SK-N-SH treated with all-trans-retinoic acid at 6 μM for 48 hours (cell line): ENCODE measurements around the gene NTN1.

ENCODE experiments used
- ATAC-seq: fragments of 200-7000 bp; cut with Tn5 transposase; 3 replicates; pipeline ENCODE4 v1.9.1; 2020; ENCODE audit warnings: mild to moderate bottlenecking, moderate library complexity
- BACH2 ChIP-seq: fragments of 250-450 bp; sonication (Bioruptor Pico); IDR thresholded peaks from 2 replicates; pipeline ENCODE4 v1.9.0; 2021; ENCODE audit warnings: mild to moderate bottlenecking, borderline replicate concordance
- CSDC2 ChIP-seq: fragments of 250-450 bp; sonication (Bioruptor Pico); IDR thresholded peaks from 2 replicates; pipeline ENCODE4 v1.5.0; 2020; ENCODE audit warnings: mild to moderate bottlenecking, moderate library complexity
- GLIS3 ChIP-seq: fragments of 250-450 bp; sonication (Bioruptor Pico); IDR thresholded peaks from 2 replicates; pipeline ENCODE4 v1.5.0; 2020; ENCODE audit warnings: mild to moderate bottlenecking, moderate library complexity
- ISL1 ChIP-seq: fragments of 250-450 bp; sonication (Bioruptor Pico); IDR thresholded peaks from 2 replicates; pipeline ENCODE4 v2.1.2; 2022; ENCODE audit warnings: mild to moderate bottlenecking, moderate library complexity
- OSR1 ChIP-seq: fragments of 250-450 bp; sonication (Bioruptor Pico); IDR thresholded peaks from 2 replicates; pipeline ENCODE4 v1.8.0; 2022; ENCODE audit warnings: moderate library complexity, mild to moderate bottlenecking, inconsistent platforms
- PPARA ChIP-seq: fragments of 250-450 bp; sonication (Bioruptor Pico); IDR thresholded peaks from 2 replicates; pipeline ENCODE4 v1.5.0; 2020; ENCODE audit warnings: mild to moderate bottlenecking, borderline replicate concordance
- RARB ChIP-seq: fragments of 250-450 bp; sonication (Bioruptor Pico); IDR thresholded peaks from 2 replicates; pipeline ENCODE4 v1.8.0; 2021; ENCODE audit warnings: mild to moderate bottlenecking, moderate library complexity
- TOX ChIP-seq: fragments of 250-450 bp; sonication (Bioruptor Pico); IDR thresholded peaks from 2 replicates; pipeline ENCODE4 v1.8.0; 2021; ENCODE audit warnings: mild to moderate bottlenecking, moderate library complexity, borderline replicate concordance
- ZFP3 ChIP-seq: fragments of 250-450 bp; sonication (Bioruptor Pico); IDR thresholded peaks from 2 replicates; pipeline ENCODE4 v1.5.0; 2020; ENCODE audit warnings: mild to moderate bottlenecking, moderate library complexity
- ZNF565 ChIP-seq: fragments of 450-650 bp; formaldehyde crosslinking; conservative IDR thresholded peaks from 2 replicates; pipeline ENCODE4 v1.5.0; 2020; ENCODE audit warnings: low read depth, mild to moderate bottlenecking, moderate library complexity
- ZNF70 ChIP-seq: fragments of 450-650 bp; formaldehyde crosslinking; IDR thresholded peaks from 2 replicates; pipeline ENCODE4 v1.5.0; 2020; ENCODE audit warnings: mild to moderate bottlenecking, moderate library complexity
- ZNF8 ChIP-seq: fragments of 450-650 bp; formaldehyde crosslinking; IDR thresholded peaks from 2 replicates; pipeline ENCODE4 v1.5.0; 2020; ENCODE audit warnings: mild to moderate bottlenecking, moderate library complexity
- TF ChIP-seq, protein P1 (sequence below): fragments of 250-450 bp; sonication (Bioruptor Pico); IDR thresholded peaks from 2 replicates; pipeline ENCODE4 v1.5.0; 2020; ENCODE audit warnings: mild to moderate bottlenecking, moderate library complexity
- TF ChIP-seq, protein P2 (sequence below): fragments of 250-450 bp; sonication (Bioruptor Pico); IDR thresholded peaks from 2 replicates; pipeline ENCODE4 v1.5.1; 2021; ENCODE audit warnings: mild to moderate bottlenecking, moderate library complexity
- TF ChIP-seq, protein P3 (sequence below): fragments of 250-450 bp; sonication (Bioruptor Pico); IDR thresholded peaks from 2 replicates; pipeline ENCODE4 v1.5.1; 2020; ENCODE audit warnings: low read depth, mild to moderate bottlenecking, moderate library complexity
- TF ChIP-seq, protein P4 (sequence below): fragments of 250-450 bp; sonication (Bioruptor Pico); IDR thresholded peaks from 2 replicates; pipeline ENCODE4 v1.8.0; 2020; ENCODE audit warnings: mild to moderate bottlenecking, moderate library complexity, borderline replicate concordance
- TF ChIP-seq, protein P5 (sequence below): fragments of 250-450 bp; sonication (Bioruptor Pico); IDR thresholded peaks from 2 replicates; pipeline ENCODE4 v1.8.0; 2021; ENCODE audit warnings: low read depth, mild to moderate bottlenecking, moderate library complexity, borderline replicate concordance

NTN1 gene

DNA sequence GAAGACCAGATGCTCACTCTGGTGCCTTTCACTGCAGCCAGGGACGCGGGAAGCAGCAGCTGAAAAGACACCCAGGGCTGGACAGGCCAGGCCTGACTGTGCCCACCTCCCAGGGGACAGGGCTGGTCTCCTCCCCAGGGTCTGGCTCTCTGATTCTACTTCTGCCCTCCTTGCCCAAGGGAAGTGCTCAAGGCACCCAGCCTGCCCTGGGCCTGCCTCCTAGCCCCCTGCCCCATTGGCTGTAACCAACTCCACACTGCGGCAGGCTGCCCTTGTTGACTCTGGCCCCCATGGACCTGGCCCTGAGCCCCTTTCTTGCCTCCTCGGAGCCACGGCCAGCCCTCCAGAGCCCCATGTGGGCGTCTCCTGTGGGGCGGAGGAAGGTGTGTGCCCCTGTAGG, 212.5 kb downstream of the NTN1 start:
- no peak for ATAC-seq
- TF ChIP-seq TOX, result no peak
- no peak for TF ChIP-seq ZNF70 (CRISPR knock-in tag)
- no peak for TF ChIP-seq BACH2
- TF ChIP-seq, all 23 proteins: peak for 0

DNA sequence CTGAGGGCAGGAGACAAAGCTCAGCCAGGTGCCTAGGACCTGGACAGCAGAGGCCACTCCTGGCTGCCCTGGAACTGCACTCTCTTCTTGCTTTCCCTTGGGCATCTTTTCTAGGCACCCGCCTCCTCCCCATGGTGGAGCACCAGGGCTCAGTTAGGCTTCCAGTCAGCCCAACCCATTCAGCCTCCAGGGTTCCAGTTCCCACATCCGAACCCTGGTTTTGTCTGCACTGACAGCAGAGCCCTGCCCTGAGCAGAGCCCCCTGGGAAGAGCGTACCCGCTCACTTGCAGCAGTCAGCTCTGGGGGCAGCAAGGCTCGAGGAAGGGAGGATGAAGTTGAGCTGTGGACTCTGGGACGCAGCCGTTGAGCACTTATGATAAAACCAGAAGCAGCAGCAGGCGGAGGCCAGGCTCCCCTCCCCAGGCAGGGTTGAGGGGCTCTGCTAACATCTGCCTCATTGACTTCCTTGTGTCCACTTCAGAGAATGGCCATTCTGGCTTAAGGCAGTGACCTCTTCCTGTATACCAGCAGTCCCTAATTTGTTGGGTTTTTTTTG, 213.2 kb downstream of the NTN1 start:
- no peak for ATAC-seq
- TF ChIP-seq OSR1 (CRISPR knock-in tag) (no peak), RARB (CRISPR knock-in tag) (no peak), BACH2 (no peak), ZNF8 (no peak), ZFP3 (CRISPR knock-in tag) (no peak), GLIS3 (CRISPR knock-in tag) (no peak)
- TF ChIP-seq, protein P1, sequence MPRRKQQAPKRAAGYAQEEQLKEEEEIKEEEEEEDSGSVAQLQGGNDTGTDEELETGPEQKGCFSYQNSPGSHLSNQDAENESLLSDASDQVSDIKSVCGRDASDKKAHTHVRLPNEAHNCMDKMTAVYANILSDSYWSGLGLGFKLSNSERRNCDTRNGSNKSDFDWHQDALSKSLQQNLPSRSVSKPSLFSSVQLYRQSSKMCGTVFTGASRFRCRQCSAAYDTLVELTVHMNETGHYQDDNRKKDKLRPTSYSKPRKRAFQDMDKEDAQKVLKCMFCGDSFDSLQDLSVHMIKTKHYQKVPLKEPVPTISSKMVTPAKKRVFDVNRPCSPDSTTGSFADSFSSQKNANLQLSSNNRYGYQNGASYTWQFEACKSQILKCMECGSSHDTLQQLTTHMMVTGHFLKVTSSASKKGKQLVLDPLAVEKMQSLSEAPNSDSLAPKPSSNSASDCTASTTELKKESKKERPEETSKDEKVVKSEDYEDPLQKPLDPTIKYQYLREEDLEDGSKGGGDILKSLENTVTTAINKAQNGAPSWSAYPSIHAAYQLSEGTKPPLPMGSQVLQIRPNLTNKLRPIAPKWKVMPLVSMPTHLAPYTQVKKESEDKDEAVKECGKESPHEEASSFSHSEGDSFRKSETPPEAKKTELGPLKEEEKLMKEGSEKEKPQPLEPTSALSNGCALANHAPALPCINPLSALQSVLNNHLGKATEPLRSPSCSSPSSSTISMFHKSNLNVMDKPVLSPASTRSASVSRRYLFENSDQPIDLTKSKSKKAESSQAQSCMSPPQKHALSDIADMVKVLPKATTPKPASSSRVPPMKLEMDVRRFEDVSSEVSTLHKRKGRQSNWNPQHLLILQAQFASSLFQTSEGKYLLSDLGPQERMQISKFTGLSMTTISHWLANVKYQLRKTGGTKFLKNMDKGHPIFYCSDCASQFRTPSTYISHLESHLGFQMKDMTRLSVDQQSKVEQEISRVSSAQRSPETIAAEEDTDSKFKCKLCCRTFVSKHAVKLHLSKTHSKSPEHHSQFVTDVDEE (CRISPR knock-in tag), result no peak
- TF ChIP-seq, protein P2, sequence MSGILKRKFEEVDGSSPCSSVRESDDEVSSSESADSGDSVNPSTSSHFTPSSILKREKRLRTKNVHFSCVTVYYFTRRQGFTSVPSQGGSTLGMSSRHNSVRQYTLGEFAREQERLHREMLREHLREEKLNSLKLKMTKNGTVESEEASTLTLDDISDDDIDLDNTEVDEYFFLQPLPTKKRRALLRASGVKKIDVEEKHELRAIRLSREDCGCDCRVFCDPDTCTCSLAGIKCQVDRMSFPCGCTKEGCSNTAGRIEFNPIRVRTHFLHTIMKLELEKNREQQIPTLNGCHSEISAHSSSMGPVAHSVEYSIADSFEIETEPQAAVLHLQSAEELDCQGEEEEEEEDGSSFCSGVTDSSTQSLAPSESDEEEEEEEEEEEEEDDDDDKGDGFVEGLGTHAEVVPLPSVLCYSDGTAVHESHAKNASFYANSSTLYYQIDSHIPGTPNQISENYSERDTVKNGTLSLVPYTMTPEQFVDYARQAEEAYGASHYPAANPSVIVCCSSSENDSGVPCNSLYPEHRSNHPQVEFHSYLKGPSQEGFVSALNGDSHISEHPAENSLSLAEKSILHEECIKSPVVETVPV, result no peak

DNA sequence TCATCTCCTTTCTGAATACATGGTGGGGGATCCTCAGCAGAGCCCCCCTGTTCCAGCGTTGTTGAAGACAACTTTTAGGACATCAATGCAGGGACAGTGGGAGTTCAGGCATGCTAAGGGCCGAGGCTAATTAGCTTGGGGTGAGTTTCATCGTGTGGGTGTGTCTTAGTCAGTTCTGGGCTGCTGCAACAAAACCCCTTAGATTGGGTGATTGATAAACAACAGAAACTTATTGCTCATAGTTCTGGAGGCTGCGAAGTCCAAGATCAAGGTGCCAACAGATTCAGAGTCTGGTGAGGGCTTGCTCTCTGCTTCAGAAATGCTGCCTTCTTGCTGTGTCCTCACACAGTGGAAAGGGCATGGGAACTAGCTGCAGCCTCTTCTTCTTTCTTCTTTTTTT, 214.0 kb downstream of the NTN1 start:
- TF ChIP-seq TOX (no peak), PPARA (CRISPR knock-in tag) (no peak), CSDC2 (CRISPR knock-in tag) (no peak), ZNF8 (no peak), GLIS3 (CRISPR knock-in tag) (no peak), ZNF565 (no peak), ISL1 (CRISPR knock-in tag) (no peak), RARB (CRISPR knock-in tag) (no peak), ZFP3 (CRISPR knock-in tag) (no peak), ZNF70 (CRISPR knock-in tag) (no peak)
- TF ChIP-seq, protein P3, sequence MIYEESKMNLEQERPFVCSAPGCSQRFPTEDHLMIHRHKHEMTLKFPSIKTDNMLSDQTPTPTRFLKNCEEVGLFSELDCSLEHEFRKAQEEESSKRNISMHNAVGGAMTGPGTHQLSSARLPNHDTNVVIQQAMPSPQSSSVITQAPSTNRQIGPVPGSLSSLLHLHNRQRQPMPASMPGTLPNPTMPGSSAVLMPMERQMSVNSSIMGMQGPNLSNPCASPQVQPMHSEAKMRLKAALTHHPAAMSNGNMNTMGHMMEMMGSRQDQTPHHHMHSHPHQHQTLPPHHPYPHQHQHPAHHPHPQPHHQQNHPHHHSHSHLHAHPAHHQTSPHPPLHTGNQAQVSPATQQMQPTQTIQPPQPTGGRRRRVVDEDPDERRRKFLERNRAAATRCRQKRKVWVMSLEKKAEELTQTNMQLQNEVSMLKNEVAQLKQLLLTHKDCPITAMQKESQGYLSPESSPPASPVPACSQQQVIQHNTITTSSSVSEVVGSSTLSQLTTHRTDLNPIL, result no peak
- TF ChIP-seq, protein P4, sequence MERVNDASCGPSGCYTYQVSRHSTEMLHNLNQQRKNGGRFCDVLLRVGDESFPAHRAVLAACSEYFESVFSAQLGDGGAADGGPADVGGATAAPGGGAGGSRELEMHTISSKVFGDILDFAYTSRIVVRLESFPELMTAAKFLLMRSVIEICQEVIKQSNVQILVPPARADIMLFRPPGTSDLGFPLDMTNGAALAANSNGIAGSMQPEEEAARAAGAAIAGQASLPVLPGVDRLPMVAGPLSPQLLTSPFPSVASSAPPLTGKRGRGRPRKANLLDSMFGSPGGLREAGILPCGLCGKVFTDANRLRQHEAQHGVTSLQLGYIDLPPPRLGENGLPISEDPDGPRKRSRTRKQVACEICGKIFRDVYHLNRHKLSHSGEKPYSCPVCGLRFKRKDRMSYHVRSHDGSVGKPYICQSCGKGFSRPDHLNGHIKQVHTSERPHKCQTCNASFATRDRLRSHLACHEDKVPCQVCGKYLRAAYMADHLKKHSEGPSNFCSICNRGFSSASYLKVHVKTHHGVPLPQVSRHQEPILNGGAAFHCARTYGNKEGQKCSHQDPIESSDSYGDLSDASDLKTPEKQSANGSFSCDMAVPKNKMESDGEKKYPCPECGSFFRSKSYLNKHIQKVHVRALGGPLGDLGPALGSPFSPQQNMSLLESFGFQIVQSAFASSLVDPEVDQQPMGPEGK (CRISPR knock-in tag), result no peak
- TF ChIP-seq, protein P5, sequence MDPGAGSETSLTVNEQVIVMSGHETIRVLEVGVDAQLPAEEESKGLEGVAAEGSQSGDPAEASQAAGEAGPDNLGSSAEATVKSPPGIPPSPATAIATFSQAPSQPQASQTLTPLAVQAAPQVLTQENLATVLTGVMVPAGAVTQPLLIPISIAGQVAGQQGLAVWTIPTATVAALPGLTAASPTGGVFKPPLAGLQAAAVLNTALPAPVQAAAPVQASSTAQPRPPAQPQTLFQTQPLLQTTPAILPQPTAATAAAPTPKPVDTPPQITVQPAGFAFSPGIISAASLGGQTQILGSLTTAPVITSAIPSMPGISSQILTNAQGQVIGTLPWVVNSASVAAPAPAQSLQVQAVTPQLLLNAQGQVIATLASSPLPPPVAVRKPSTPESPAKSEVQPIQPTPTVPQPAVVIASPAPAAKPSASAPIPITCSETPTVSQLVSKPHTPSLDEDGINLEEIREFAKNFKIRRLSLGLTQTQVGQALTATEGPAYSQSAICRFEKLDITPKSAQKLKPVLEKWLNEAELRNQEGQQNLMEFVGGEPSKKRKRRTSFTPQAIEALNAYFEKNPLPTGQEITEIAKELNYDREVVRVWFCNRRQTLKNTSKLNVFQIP, result no peak
- TF ChIP-seq, protein P2, result no peak

More for the DNA sequence above, 214.0 kb downstream of the NTN1 start:
- ATAC-seq, result no peak
